ENCODE measurements around the gene EPHA7. TPM values are rescaled to one million over a fixed set of nuclear protein-coding genes. Genes with fewer than 3 reads are reported as not detected.

The EPHA7 gene
- total RNA-seq, 2 experiments from 2014 or later, result not detected

- ChIA-PET POLR2A (no interaction called here), CTCF (no interaction called here)
- ATAC-seq (no peak), DNase-seq (no peak)
- H3K4me1 Mint-ChIP-seq (ENCODE audit: low read depth), result no peaks in the 10 kb centered on the region
- H3K4me3 Mint-ChIP-seq, result no peak overlapping the region
- no peaks in the 10 kb centered on the region for H3K36me3 Mint-ChIP-seq (ENCODE audit: low read depth)
- peaks cover 13% of the 10 kb centered on the region for H3K9me3 Mint-ChIP-seq (ENCODE audit: insufficient read depth)
- H3K27me3 Mint-ChIP-seq (ENCODE audit: low read depth), result no peaks in the 10 kb centered on the region
- H3K27ac Mint-ChIP-seq, result no peak overlapping the region
These were observed 201.3 kb downstream of the EPHA7 start for GRCh38 chr6:93218096-93218495.

- no peak overlapping the region for H3K27ac Mint-ChIP-seq
- H3K9me3 Mint-ChIP-seq (ENCODE audit: insufficient read depth), result peaks cover 18% of the 10 kb centered on the region
- ChIA-PET POLR2A (no interaction called here), CTCF (no interaction called here)
- H3K36me3 Mint-ChIP-seq (ENCODE audit: low read depth), result no peaks in the 10 kb centered on the region
- no peak for ATAC-seq
- H3K27me3 Mint-ChIP-seq (ENCODE audit: low read depth), result no peaks in the 10 kb centered on the region
- DNase-seq, result no peak
- no peaks in the 10 kb centered on the region for H3K4me1 Mint-ChIP-seq (ENCODE audit: low read depth)
- H3K4me3 Mint-ChIP-seq, result no peak overlapping the region
These were observed 206.3 kb downstream of the EPHA7 start for GRCh38 chr6:93213028-93213427.

- ATAC-seq (no peak), DNase-seq (no peak)
- ChIA-PET CTCF (no interaction called here), POLR2A (no interaction called here)
- Mint-ChIP-seq H3K27me3 (ENCODE audit: low read depth) (no peaks in the 10 kb centered on the region), H3K4me3 (no peak overlapping the region), H3K4me1 (ENCODE audit: low read depth) (no peaks in the 10 kb centered on the region), H3K36me3 (ENCODE audit: low read depth) (no peaks in the 10 kb centered on the region), H3K27ac (no peak overlapping the region), H3K9me3 (ENCODE audit: insufficient read depth) (peaks cover 20% of the 10 kb centered on the region)
These were observed 208.5 kb downstream of the EPHA7 start for GRCh38 chr6:93210908-93211307.

GRCh38 chr6:93209358-93209757 lies 210.0 kb downstream of the EPHA7 start:
- H3K27ac Mint-ChIP-seq, result no peak overlapping the region
- H3K9me3 Mint-ChIP-seq (ENCODE audit: insufficient read depth), result peaks cover 25% of the 10 kb centered on the region
- H3K27me3 Mint-ChIP-seq (ENCODE audit: low read depth), result no peaks in the 10 kb centered on the region
- DNase-seq, result no peak
- H3K4me1 Mint-ChIP-seq (ENCODE audit: low read depth), result no peaks in the 10 kb centered on the region
- CTCF ChIA-PET, result no interaction called here
- no peak overlapping the region for H3K4me3 Mint-ChIP-seq
- ATAC-seq, result no peak
- POLR2A ChIA-PET, result no interaction called here
- H3K36me3 Mint-ChIP-seq (ENCODE audit: low read depth), result no peaks in the 10 kb centered on the region

- Mint-ChIP-seq H3K4me1 (ENCODE audit: low read depth) (no peaks in the 10 kb centered on the region), H3K36me3 (ENCODE audit: low read depth) (no peaks in the 10 kb centered on the region), H3K27ac (no peak overlapping the region), H3K4me3 (no peak overlapping the region), H3K27me3 (ENCODE audit: low read depth) (no peaks in the 10 kb centered on the region), H3K9me3 (ENCODE audit: insufficient read depth) (peaks cover 14% of the 10 kb centered on the region)
- DNase-seq (no peak), ATAC-seq (no peak)
- CTCF ChIA-PET, result no interaction called here
- POLR2A ChIA-PET, result no interaction called here
These were observed 222.9 kb downstream of the EPHA7 start for GRCh38 chr6:93196406-93196970.

GRCh38 chr6:93194480-93194879 lies 224.9 kb downstream of the EPHA7 start:
- Mint-ChIP-seq H3K27ac (no peak overlapping the region), H3K27me3 (ENCODE audit: low read depth) (no peaks in the 10 kb centered on the region), H3K9me3 (ENCODE audit: insufficient read depth) (peaks cover 14% of the 10 kb centered on the region), H3K4me3 (no peak overlapping the region), H3K4me1 (ENCODE audit: low read depth) (no peaks in the 10 kb centered on the region), H3K36me3 (ENCODE audit: low read depth) (no peaks in the 10 kb centered on the region)
- CTCF ChIA-PET, result no interaction called here
- no peak for DNase-seq
- ATAC-seq, result no peak
- POLR2A ChIA-PET, result no interaction called here

GRCh38 chr6:93193868-93194267 lies 225.5 kb downstream of the EPHA7 start:
- no peak for DNase-seq
- POLR2A ChIA-PET, result no interaction called here
- Mint-ChIP-seq H3K27ac (no peak overlapping the region), H3K36me3 (ENCODE audit: low read depth) (no peaks in the 10 kb centered on the region), H3K4me1 (ENCODE audit: low read depth) (no peaks in the 10 kb centered on the region), H3K9me3 (ENCODE audit: insufficient read depth) (peaks cover 10% of the 10 kb centered on the region), H3K27me3 (ENCODE audit: low read depth) (no peaks in the 10 kb centered on the region), H3K4me3 (no peak overlapping the region)
- ATAC-seq, result no peak
- CTCF ChIA-PET, result no interaction called here

All from activated CD8-positive, alpha-beta T cell treated with anti-CD3 and anti-CD28 coated beads, Interleukin-2, amount 10 ng/mL, durations not matched to agents 7 days and 5 days (primary cell).